T47D (cell line): ENCODE results near the gene SLC43A1.

Source experiments
- DNase-seq, 2 experiments: peaks; one replicate each; pipeline versions ENCODE4 v3.0.0 to v3.0.0-alpha.2; 2011 to 2012; ENCODE audit warnings: low read depth in 1 of 2, low spot score in 1 of 2
- JUND ChIP-seq: IDR thresholded peaks from 2 replicates; pipeline ENCODE4 v1.6.1; 2012; ENCODE audit warnings: low read depth
- in situ Hi-C: cut with HindIII; loops from 2 replicates; pipeline ENCODE4 v1.10.0; 2016; ENCODE audit warnings: low sequenced_read_pairs, low pct_unique_long_range_greater_than_20kb

Gene SLC43A1

GRCh38 chr11:57466680-57467079 lies 48.8 kb downstream of the SLC43A1 start:
- no peak for DNase-seq
- in situ Hi-C loops, result no loop called here
- TF ChIP-seq JUND, result no peak

GRCh38 chr11:57464539-57465181 lies 50.8 kb downstream of the SLC43A1 start:
- TF ChIP-seq JUND, result no peak
- in situ Hi-C loops, result no loop called here
- no peak for DNase-seq

GRCh38 chr11:57463671-57464538 lies 51.6 kb downstream of the SLC43A1 start:
- DNase-seq, result no peak
- TF ChIP-seq JUND, result no peak
- in situ Hi-C loops, result no loop called here

- in situ Hi-C loops, result no loop called here
Measured at GRCh38 chr11:57462597-57462996, 52.9 kb downstream of the SLC43A1 start.

GRCh38 chr11:57461841-57462489 lies 53.5 kb downstream of the SLC43A1 start:
- DNase-seq, result no peak
- in situ Hi-C loops, result no loop called here
- TF ChIP-seq JUND, result no peak

More at GRCh38 chr11:57462597-57462996, 52.9 kb downstream of the SLC43A1 start:
- TF ChIP-seq JUND, result no peak
- DNase-seq, result no peak

- no peak for TF ChIP-seq JUND
- no peak for DNase-seq
- in situ Hi-C loops, result no loop called here
Measured at GRCh38 chr11:57460758-57461749, 54.4 kb downstream of the SLC43A1 start.

- in situ Hi-C loops, result no loop called here
- peak; percentile 75 to 87 for DNase-seq
- no peak for TF ChIP-seq JUND
Measured at GRCh38 chr11:57460022-57460757, 55.3 kb downstream of the SLC43A1 start, which contains the start of gene RTN4RL2. Gene RTN4RL2, plus strand, starts transcription at chr11:57460528. Its CDS starts 338 bp downstream, at chr11:57460866.

- in situ Hi-C loops, result no loop called here
- no peak for DNase-seq
Measured at GRCh38 chr11:57459164-57460021, 56.1 kb downstream of the SLC43A1 start.

GRCh38 chr11:57458410-57459163 lies 56.9 kb downstream of the SLC43A1 start:
- peak; percentile 56 to 74 for DNase-seq
- no peak for TF ChIP-seq JUND
- in situ Hi-C loops, result no loop called here

More at GRCh38 chr11:57459164-57460021, 56.1 kb downstream of the SLC43A1 start:
- TF ChIP-seq JUND, result no peak

GRCh38 chr11:57458060-57458409 lies 57.5 kb downstream of the SLC43A1 start:
- DNase-seq, result no peak

More at GRCh38 chr11:57458060-57458409, 57.5 kb downstream of the SLC43A1 start:
- no peak for TF ChIP-seq JUND
- in situ Hi-C loops, result no loop called here
